Measurements from ENCODE around the gene GPR25.

- TF ChIP-seq CTCF (IDR thresholded peaks at IDR 0.05; ENCODE audit: insufficient read depth, low read depth, low read length) (no peak), EZH2 (IDR thresholded peaks at IDR 0.05; ENCODE audit: insufficient read depth, low read length) (no peak)
Measured at GRCh38 chr1:200846398-200846797, 26.4 kb upstream of the GPR25 start.

Data from astrocyte (in vitro differentiated cells and primary cell).